ENCODE results near the gene MSANTD3. TPM values are rescaled to one million over a fixed set of nuclear protein-coding genes. Genes with fewer than 3 reads are reported as not detected.

The MSANTD3 gene
- total and polyA plus RNA-seq, 9 of the 15 experiments (the other 6 are each of a cell fraction or from before 2014, with no cell fraction given): 9.4 to 28.7 (median 22.3) TPM

GRCh38 chr9:100498592-100498991, 71.6 kb downstream of the MSANTD3 start (continued):
- TF ChIP-seq ZNF41 (CRISPR knock-in tag; conservative IDR thresholded peaks at IDR 0.05): no peak
- peak; percentile 85 for TF ChIP-seq FOSL1 (tag; conservative IDR thresholded peaks at IDR 0.05)
- TF ChIP-seq MAFK (IDR thresholded peaks at IDR 0.05; ENCODE audit: low read length): peak; percentile 81
- no peak for TF ChIP-seq NCOA4 (IDR thresholded peaks at IDR 0.05; ENCODE audit: partially characterized antibody)
- peak; percentile 26 to 60; a peak in 2 of 4 replicates for TF ChIP-seq FOXK2 (conservative IDR thresholded peaks at IDR 0.05 in 1 of 2, IDR thresholded peaks at IDR 0.05 in 1 of 2; ENCODE audit: low read depth in 2 of 2)
- TF ChIP-seq PKNOX1 (IDR thresholded peaks at IDR 0.05): 0 out of 2 replicates have a peak, but pooled peaks have one; percentile 2
- TF ChIP-seq ILF3 (IDR thresholded peaks at IDR 0.05; ENCODE audit: borderline replicate concordance): no peak
- no peak for TF ChIP-seq ZNF184 (CRISPR knock-in tag; IDR thresholded peaks at IDR 0.05)
- no peak for TF ChIP-seq ZNF764 (CRISPR knock-in tag; IDR thresholded peaks at IDR 0.05; ENCODE audit: low read depth)
- TF ChIP-seq MAFG (tag; conservative IDR thresholded peaks at IDR 0.05): peak; percentile 95

GRCh38 chr9:100499460-100499859, 72.5 kb downstream of the MSANTD3 start:
- Histone ChIP-seq H3K36me3 (ENCODE audit: control insufficient read depth, insufficient read depth, low read length) (no peaks in the 10 kb centered on the region), H3K4me2 (ENCODE audit: insufficient read depth, low read length) (no peak overlapping the region), H3K27ac (ENCODE audit: extremely low read depth, low read depth, low read length) (no peak overlapping the region), H4K20me1 (replicated peaks; ENCODE audit: control insufficient read depth, insufficient read depth, low read length) (no peaks in the 10 kb centered on the region), H3K79me2 (ENCODE audit: control insufficient read depth, insufficient read depth, low read length) (no peaks in the 10 kb centered on the region), H3K27me3 (ENCODE audit: control insufficient read depth in 2 of 2, insufficient read depth in 2 of 2, low read length in 2 of 2) (no peaks in the 10 kb centered on the region; a peak in 2 of 5 replicates), H3K4me1 (replicated peaks in 1 of 2; ENCODE audit: control insufficient read depth in 2 of 2, insufficient read depth in 2 of 2, low read length in 2 of 2) (0 out of 5 replicates have a peak, but pooled peaks cover 0 to 4% of the 10 kb centered on the region in 2 experiments), H3K9ac (ENCODE audit: insufficient read depth in 1 of 2, low read depth in 2 of 2, low read length in 2 of 2) (no peak overlapping the region), H3K9me3 (replicated peaks; ENCODE audit: control insufficient read depth, insufficient read depth, low read depth, low read length) (no peaks in the 10 kb centered on the region), H3K9me1 (ENCODE audit: control insufficient read depth, insufficient read depth, low read length) (no peaks in the 10 kb centered on the region), H3K4me3 (no peak overlapping the region), H2AFZ (ENCODE audit: low read depth, low read length) (0 out of 2 replicates have a peak overlapping the region, but pooled peaks have one; percentile 28)
- WGBS (ENCODE audit: insufficient coverage, low coverage, missing lambda C conversion rate): 12% methylated on average over 4 of the region's 4 CpGs
- in situ Hi-C loops (cut with MboI): no loop called here
- DNase-seq (ENCODE audit: extremely low read depth in 1 of 4, low spot score in 3 of 4) (no peak), FAIRE-seq (no peak), ATAC-seq (no peak)
- ChIA-PET CTCF (ENCODE audit: low intra/inter-chr PET ratio) (no interaction called here), POLR2A (interaction anchor here (1.0 kb wide), 1 partner anchor 14 kb away, joined by 3 read pairs; no protein-coding TSS in a partner anchor)
- no TSS peak for BruUV-seq (replicated peaks)
- intact Hi-C loops (cut with micrococcal nuclease): no loop called here
- TF ChIP-seq ZBTB1 (CRISPR knock-in tag; IDR thresholded peaks at IDR 0.05; ENCODE audit: borderline replicate concordance, low read depth) (no peak), SETDB1 (IDR thresholded peaks at IDR 0.05; ENCODE audit: low read length) (no peak), POLR3A (IDR thresholded peaks at IDR 0.05; ENCODE audit: borderline replicate concordance, extremely low read depth, insufficient read depth, insufficient read length) (no peak), TCF15 (CRISPR knock-in tag; IDR thresholded peaks at IDR 0.05) (no peak), CBX1 (IDR thresholded peaks at IDR 0.05; ENCODE audit: low read depth) (no peak), PKNOX1 (IDR thresholded peaks at IDR 0.05) (no peak), PHB2 (IDR thresholded peaks at IDR 0.05; ENCODE audit: low read depth) (no peak), HNRNPK (IDR thresholded peaks at IDR 0.05; ENCODE audit: low read depth, low read length, poor library complexity, severe bottlenecking) (no peak), CREB3L1 (IDR thresholded peaks at IDR 0.05; ENCODE audit: borderline replicate concordance, low read depth) (no peak), TCF7 (IDR thresholded peaks at IDR 0.05; ENCODE audit: borderline replicate concordance) (no peak)

Data from K562 (cell line).